Measurements from ENCODE around the gene NOX5. TPM values are rescaled to one million over a fixed set of nuclear protein-coding genes. Genes with fewer than 3 reads are reported as not detected.

The NOX5 gene
- polyA plus RNA-seq, 1 donor from 2014 or later: not detected

DNA sequence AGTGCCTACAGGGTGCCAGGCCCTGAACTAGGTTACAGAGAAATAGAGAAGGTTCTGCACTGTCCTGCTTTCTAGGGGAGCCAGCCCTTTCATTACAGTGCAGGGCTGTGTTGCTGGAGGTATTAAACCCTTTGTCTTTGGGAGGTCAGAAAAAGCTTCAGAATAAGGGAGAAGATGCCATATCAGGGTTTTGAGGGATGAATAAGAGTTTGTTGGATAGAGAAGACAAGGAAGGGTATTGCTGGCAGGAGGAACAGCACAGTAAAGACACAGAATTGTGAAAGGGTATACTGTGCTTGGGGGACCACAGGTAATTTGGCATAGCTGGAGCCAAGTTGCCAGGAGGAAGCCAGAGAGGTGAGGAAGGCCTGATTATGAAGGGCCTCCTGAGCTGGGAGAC is 23.0 kb downstream of the NOX5 start:
- Histone ChIP-seq H3K27ac (ENCODE audit: low read length) (no peak overlapping the region), H3K4me3 (ENCODE audit: low read length) (no peak overlapping the region), H3K36me3 (ENCODE audit: insufficient read depth, low read length) (no peaks in the 10 kb centered on the region), H3K9ac (ENCODE audit: low read length) (no peak overlapping the region), H3K9me2 (ENCODE audit: insufficient read depth, low read length) (no peaks in the 10 kb centered on the region), H3K27me3 (ENCODE audit: insufficient read depth, low read depth, low read length) (no peaks in the 10 kb centered on the region), H3K4me2 (ENCODE audit: low read length) (no peak overlapping the region), H3K79me2 (replicated peaks; ENCODE audit: insufficient read depth, low read length) (no peaks in the 10 kb centered on the region), H2AFZ (ENCODE audit: low read depth, low read length) (no peak overlapping the region), H3F3A (ENCODE audit: insufficient read depth, low read length, poor library complexity, severe bottlenecking) (no peaks in the 10 kb centered on the region), H3K9me3 (ENCODE audit: low read length) (no peaks in the 10 kb centered on the region), H4K20me1 (ENCODE audit: insufficient read depth) (no peaks in the 10 kb centered on the region)
- no peak for TF ChIP-seq RAD21 (conservative IDR thresholded peaks at IDR 0.05)
- TF ChIP-seq POLR2AphosphoS5 (IDR thresholded peaks at IDR 0.05): no peak
- TF ChIP-seq, protein P1, sequence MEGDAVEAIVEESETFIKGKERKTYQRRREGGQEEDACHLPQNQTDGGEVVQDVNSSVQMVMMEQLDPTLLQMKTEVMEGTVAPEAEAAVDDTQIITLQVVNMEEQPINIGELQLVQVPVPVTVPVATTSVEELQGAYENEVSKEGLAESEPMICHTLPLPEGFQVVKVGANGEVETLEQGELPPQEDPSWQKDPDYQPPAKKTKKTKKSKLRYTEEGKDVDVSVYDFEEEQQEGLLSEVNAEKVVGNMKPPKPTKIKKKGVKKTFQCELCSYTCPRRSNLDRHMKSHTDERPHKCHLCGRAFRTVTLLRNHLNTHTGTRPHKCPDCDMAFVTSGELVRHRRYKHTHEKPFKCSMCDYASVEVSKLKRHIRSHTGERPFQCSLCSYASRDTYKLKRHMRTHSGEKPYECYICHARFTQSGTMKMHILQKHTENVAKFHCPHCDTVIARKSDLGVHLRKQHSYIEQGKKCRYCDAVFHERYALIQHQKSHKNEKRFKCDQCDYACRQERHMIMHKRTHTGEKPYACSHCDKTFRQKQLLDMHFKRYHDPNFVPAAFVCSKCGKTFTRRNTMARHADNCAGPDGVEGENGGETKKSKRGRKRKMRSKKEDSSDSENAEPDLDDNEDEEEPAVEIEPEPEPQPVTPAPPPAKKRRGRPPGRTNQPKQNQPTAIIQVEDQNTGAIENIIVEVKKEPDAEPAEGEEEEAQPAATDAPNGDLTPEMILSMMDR (IDR thresholded peaks at IDR 0.05; ENCODE audit: poor library complexity, severe bottlenecking): no peak
- TF ChIP-seq SMC3 (conservative IDR thresholded peaks at IDR 0.05; ENCODE audit: poor library complexity): no peak
- no peak for TF ChIP-seq EP300 (conservative IDR thresholded peaks at IDR 0.05; ENCODE audit: poor library complexity, severe bottlenecking)
- TF ChIP-seq, protein P2, sequence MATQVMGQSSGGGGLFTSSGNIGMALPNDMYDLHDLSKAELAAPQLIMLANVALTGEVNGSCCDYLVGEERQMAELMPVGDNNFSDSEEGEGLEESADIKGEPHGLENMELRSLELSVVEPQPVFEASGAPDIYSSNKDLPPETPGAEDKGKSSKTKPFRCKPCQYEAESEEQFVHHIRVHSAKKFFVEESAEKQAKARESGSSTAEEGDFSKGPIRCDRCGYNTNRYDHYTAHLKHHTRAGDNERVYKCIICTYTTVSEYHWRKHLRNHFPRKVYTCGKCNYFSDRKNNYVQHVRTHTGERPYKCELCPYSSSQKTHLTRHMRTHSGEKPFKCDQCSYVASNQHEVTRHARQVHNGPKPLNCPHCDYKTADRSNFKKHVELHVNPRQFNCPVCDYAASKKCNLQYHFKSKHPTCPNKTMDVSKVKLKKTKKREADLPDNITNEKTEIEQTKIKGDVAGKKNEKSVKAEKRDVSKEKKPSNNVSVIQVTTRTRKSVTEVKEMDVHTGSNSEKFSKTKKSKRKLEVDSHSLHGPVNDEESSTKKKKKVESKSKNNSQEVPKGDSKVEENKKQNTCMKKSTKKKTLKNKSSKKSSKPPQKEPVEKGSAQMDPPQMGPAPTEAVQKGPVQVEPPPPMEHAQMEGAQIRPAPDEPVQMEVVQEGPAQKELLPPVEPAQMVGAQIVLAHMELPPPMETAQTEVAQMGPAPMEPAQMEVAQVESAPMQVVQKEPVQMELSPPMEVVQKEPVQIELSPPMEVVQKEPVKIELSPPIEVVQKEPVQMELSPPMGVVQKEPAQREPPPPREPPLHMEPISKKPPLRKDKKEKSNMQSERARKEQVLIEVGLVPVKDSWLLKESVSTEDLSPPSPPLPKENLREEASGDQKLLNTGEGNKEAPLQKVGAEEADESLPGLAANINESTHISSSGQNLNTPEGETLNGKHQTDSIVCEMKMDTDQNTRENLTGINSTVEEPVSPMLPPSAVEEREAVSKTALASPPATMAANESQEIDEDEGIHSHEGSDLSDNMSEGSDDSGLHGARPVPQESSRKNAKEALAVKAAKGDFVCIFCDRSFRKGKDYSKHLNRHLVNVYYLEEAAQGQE (IDR thresholded peaks at IDR 0.05; ENCODE audit: borderline replicate concordance): no peak
- no peak for TF ChIP-seq TAF1 (IDR thresholded peaks at IDR 0.05; ENCODE audit: low read depth)
- no peak for TF ChIP-seq MXI1 (conservative IDR thresholded peaks at IDR 0.05; ENCODE audit: poor library complexity, severe bottlenecking)
- TF ChIP-seq EZH2 (IDR thresholded peaks at IDR 0.05; ENCODE audit: borderline replicate concordance, insufficient read depth, low read length, poor library complexity, severe bottlenecking): no peak

DNA sequence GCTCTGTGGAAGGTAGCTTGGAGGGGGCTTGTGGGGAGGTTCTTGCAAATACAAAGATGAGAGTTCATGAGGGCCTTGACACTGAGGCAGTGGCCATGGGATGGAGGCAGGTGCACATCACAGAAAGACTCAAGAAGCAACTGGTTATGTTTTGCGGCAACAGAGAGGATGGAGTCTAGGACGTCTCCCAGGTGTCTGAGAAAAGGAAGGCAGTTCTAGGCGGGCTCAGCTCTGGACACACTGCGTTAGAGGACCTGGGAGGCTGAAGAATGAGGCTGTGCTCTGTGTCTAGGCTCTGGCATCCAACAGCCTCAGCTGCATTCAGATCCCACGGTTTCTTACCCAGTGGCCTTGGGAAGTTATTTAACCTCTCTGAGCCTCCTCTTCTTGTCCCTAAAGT is 23.5 kb downstream of the NOX5 start:
- no peaks in the 10 kb centered on the region for H3K79me2 ChIP-seq (replicated peaks; ENCODE audit: insufficient read depth, low read length)
- no peak overlapping the region for H3K9ac ChIP-seq (ENCODE audit: low read length)
- no peaks in the 10 kb centered on the region for H3K27me3 ChIP-seq (ENCODE audit: insufficient read depth, low read depth, low read length)
- TF ChIP-seq EZH2 (IDR thresholded peaks at IDR 0.05; ENCODE audit: borderline replicate concordance, insufficient read depth, low read length, poor library complexity, severe bottlenecking) (no peak), SMC3 (conservative IDR thresholded peaks at IDR 0.05; ENCODE audit: poor library complexity) (no peak), RAD21 (conservative IDR thresholded peaks at IDR 0.05) (no peak), POLR2AphosphoS5 (IDR thresholded peaks at IDR 0.05) (no peak), MXI1 (conservative IDR thresholded peaks at IDR 0.05; ENCODE audit: poor library complexity, severe bottlenecking) (no peak), EP300 (conservative IDR thresholded peaks at IDR 0.05; ENCODE audit: poor library complexity, severe bottlenecking) (no peak), TAF1 (IDR thresholded peaks at IDR 0.05; ENCODE audit: low read depth) (no peak)
- TF ChIP-seq, protein P2 (IDR thresholded peaks at IDR 0.05; ENCODE audit: borderline replicate concordance): no peak
- TF ChIP-seq, protein P1 (IDR thresholded peaks at IDR 0.05; ENCODE audit: poor library complexity, severe bottlenecking): no peak
- no peaks in the 10 kb centered on the region for H4K20me1 ChIP-seq (ENCODE audit: insufficient read depth)
- H2AFZ ChIP-seq (ENCODE audit: low read depth, low read length): no peak overlapping the region
- no peaks in the 10 kb centered on the region for H3K9me2 ChIP-seq (ENCODE audit: insufficient read depth, low read length)
- H3K36me3 ChIP-seq (ENCODE audit: insufficient read depth, low read length): no peaks in the 10 kb centered on the region
- no peak overlapping the region for H3K4me3 ChIP-seq (ENCODE audit: low read length)
- H3K27ac ChIP-seq (ENCODE audit: low read length): no peak overlapping the region
- H3F3A ChIP-seq (ENCODE audit: insufficient read depth, low read length, poor library complexity, severe bottlenecking): no peaks in the 10 kb centered on the region
- no peaks in the 10 kb centered on the region for H3K9me3 ChIP-seq (ENCODE audit: low read length)
- no peak overlapping the region for H3K4me2 ChIP-seq (ENCODE audit: low read length)
